ENCODE measurements around the gene TSBP1.

Gene TSBP1

DNA sequence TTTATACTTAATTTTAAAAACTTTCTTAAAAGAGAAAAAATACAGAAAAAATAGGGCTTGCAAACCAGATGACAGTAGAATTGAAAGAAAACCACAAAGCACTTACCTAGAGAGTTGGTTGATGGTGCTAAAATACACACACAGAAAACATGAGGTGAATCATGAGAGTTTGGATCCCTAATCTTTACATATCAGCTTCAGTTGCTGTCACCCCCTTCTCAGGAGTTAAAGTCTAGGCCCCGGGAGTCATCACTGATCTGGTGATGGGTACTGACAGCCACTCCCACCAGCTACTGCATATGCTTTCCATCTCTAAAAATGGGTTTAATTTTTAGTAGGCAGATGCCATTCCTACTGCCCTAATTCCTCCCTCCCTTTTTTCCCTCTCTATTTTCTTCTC is 16.7 kb downstream of the TSBP1 start:
- no peak overlapping the region for H3K4me2 ChIP-seq (ENCODE audit: low read length)
- no peaks in the 10 kb centered on the region for H3F3A ChIP-seq (ENCODE audit: control insufficient read depth, insufficient read depth)
- no peaks in the 10 kb centered on the region for H4K20me1 ChIP-seq (ENCODE audit: control insufficient read depth, insufficient read depth, low read depth, low read length)
- H3K9me2 ChIP-seq (replicated peaks; ENCODE audit: control insufficient read depth, low read length): no peaks in the 10 kb centered on the region
- H3K4me3 ChIP-seq (ENCODE audit: low read length): no peak overlapping the region
- TF ChIP-seq, protein P1, sequence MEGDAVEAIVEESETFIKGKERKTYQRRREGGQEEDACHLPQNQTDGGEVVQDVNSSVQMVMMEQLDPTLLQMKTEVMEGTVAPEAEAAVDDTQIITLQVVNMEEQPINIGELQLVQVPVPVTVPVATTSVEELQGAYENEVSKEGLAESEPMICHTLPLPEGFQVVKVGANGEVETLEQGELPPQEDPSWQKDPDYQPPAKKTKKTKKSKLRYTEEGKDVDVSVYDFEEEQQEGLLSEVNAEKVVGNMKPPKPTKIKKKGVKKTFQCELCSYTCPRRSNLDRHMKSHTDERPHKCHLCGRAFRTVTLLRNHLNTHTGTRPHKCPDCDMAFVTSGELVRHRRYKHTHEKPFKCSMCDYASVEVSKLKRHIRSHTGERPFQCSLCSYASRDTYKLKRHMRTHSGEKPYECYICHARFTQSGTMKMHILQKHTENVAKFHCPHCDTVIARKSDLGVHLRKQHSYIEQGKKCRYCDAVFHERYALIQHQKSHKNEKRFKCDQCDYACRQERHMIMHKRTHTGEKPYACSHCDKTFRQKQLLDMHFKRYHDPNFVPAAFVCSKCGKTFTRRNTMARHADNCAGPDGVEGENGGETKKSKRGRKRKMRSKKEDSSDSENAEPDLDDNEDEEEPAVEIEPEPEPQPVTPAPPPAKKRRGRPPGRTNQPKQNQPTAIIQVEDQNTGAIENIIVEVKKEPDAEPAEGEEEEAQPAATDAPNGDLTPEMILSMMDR (IDR thresholded peaks at IDR 0.05; ENCODE audit: low read depth, low read length, poor library complexity, severe bottlenecking): no peak
- no peak for TF ChIP-seq EZH2phosphoT487 (IDR thresholded peaks at IDR 0.05; ENCODE audit: borderline replicate concordance, low read length)
- peaks cover 4% of the 10 kb centered on the region; the same call in 1 of the 2 replicates for H3K4me1 ChIP-seq (ENCODE audit: control insufficient read depth, low read length)
- no peaks in the 10 kb centered on the region for H3K36me3 ChIP-seq (ENCODE audit: control insufficient read depth, low read length)
- H3K79me2 ChIP-seq (ENCODE audit: control insufficient read depth, low read length): no peaks in the 10 kb centered on the region
- no peak overlapping the region for H3K27ac ChIP-seq (ENCODE audit: low read depth, low read length)
- H3K9me3 ChIP-seq (ENCODE audit: control insufficient read depth, insufficient read depth, low read length): no peaks in the 10 kb centered on the region
- no peaks in the 10 kb centered on the region for H3K27me3 ChIP-seq (ENCODE audit: control insufficient read depth, low read length)

- no peaks in the 10 kb centered on the region for H3K27me3 ChIP-seq (ENCODE audit: control insufficient read depth, low read length)
- H3K4me2 ChIP-seq (ENCODE audit: low read length): no peak overlapping the region
- no peak for TF ChIP-seq EZH2phosphoT487 (IDR thresholded peaks at IDR 0.05; ENCODE audit: borderline replicate concordance, low read length)
- TF ChIP-seq, protein P1 (IDR thresholded peaks at IDR 0.05; ENCODE audit: low read depth, low read length, poor library complexity, severe bottlenecking): no peak
- no peaks in the 10 kb centered on the region for H3K9me2 ChIP-seq (replicated peaks; ENCODE audit: control insufficient read depth, low read length)
- no peaks in the 10 kb centered on the region for H4K20me1 ChIP-seq (ENCODE audit: control insufficient read depth, insufficient read depth, low read depth, low read length)
- H3K4me1 ChIP-seq (ENCODE audit: control insufficient read depth, low read length): no peaks in the 10 kb centered on the region
- H3K27ac ChIP-seq (ENCODE audit: low read depth, low read length): no peak overlapping the region
- H3K36me3 ChIP-seq (ENCODE audit: control insufficient read depth, low read length): no peaks in the 10 kb centered on the region
- H3F3A ChIP-seq (ENCODE audit: control insufficient read depth, insufficient read depth): no peaks in the 10 kb centered on the region
- H3K4me3 ChIP-seq (ENCODE audit: low read length): no peak overlapping the region
- no peaks in the 10 kb centered on the region for H3K79me2 ChIP-seq (ENCODE audit: control insufficient read depth, low read length)
- no peaks in the 10 kb centered on the region for H3K9me3 ChIP-seq (ENCODE audit: control insufficient read depth, insufficient read depth, low read length)
Observed at GRCh38 chr6:32353348-32353747, 18.4 kb downstream of the TSBP1 start.

GRCh38 chr6:32340242-32340641 is 31.5 kb downstream of the TSBP1 start:
- Histone ChIP-seq H3K27me3 (ENCODE audit: control insufficient read depth, low read length) (no peaks in the 10 kb centered on the region), H3K27ac (ENCODE audit: low read depth, low read length) (no peak overlapping the region), H3K79me2 (ENCODE audit: control insufficient read depth, low read length) (no peaks in the 10 kb centered on the region), H3K4me3 (ENCODE audit: low read length) (no peak overlapping the region), H3K4me1 (ENCODE audit: control insufficient read depth, low read length) (peaks cover 45% of the 10 kb centered on the region), H3K9me2 (replicated peaks; ENCODE audit: control insufficient read depth, low read length) (no peaks in the 10 kb centered on the region), H3K36me3 (ENCODE audit: control insufficient read depth, low read length) (no peaks in the 10 kb centered on the region), H3F3A (ENCODE audit: control insufficient read depth, insufficient read depth) (no peaks in the 10 kb centered on the region; the same call in 1 of the 2 replicates), H3K4me2 (ENCODE audit: low read length) (no peak overlapping the region), H3K9me3 (ENCODE audit: control insufficient read depth, insufficient read depth, low read length) (no peaks in the 10 kb centered on the region), H4K20me1 (ENCODE audit: control insufficient read depth, insufficient read depth, low read depth, low read length) (no peaks in the 10 kb centered on the region)
- no peak for TF ChIP-seq EZH2phosphoT487 (IDR thresholded peaks at IDR 0.05; ENCODE audit: borderline replicate concordance, low read length)
- TF ChIP-seq, protein P1 (IDR thresholded peaks at IDR 0.05; ENCODE audit: low read depth, low read length, poor library complexity, severe bottlenecking): no peak
